ENCODE measurements around the gene CACNA1C.

GRCh38 chr12:2553388-2554126 lies 500.8 kb downstream of the CACNA1C start:
- TF ChIP-seq PML (IDR thresholded peaks at IDR 0.05; ENCODE audit: low read length): no peak
- TF ChIP-seq, protein P1, sequence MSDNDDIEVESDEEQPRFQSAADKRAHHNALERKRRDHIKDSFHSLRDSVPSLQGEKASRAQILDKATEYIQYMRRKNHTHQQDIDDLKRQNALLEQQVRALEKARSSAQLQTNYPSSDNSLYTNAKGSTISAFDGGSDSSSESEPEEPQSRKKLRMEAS (IDR thresholded peaks at IDR 0.05; ENCODE audit: low read depth, low read length): no peak
- TF ChIP-seq LARP7 (IDR thresholded peaks at IDR 0.05): no peak
- no peak for TF ChIP-seq NRF1 (conservative IDR thresholded peaks at IDR 0.05; ENCODE audit: low read depth, low read length)
- TF ChIP-seq ETV6 (conservative IDR thresholded peaks at IDR 0.05 in 1 of 2, IDR thresholded peaks at IDR 0.05 in 1 of 2; ENCODE audit: borderline replicate concordance in 1 of 2, low read depth in 1 of 2): no peak
- no peak for TF ChIP-seq IKZF1 (conservative IDR thresholded peaks at IDR 0.05)
- no peak for TF ChIP-seq CTCF (IDR thresholded peaks at IDR 0.05 in 2 of 3, conservative IDR thresholded peaks at IDR 0.05 in 1 of 3; ENCODE audit: control insufficient read depth in 2 of 3, extremely low read depth in 1 of 3, insufficient read depth in 1 of 3, low read depth in 3 of 3, low read length in 3 of 3)

All from GM12878 (cell line).